Myocyte (in vitro differentiated cells): ENCODE data around the gene SCN9A. TPM values are rescaled to one million over a fixed set of nuclear protein-coding genes. Genes with fewer than 3 reads are reported as not detected.
"Not testable (repeated sequence)": the region's sequence is repeated elsewhere in the genome, so short reads cannot be mapped to it uniquely, and the experiment has no call there.

Source experiments
- DNase-seq: peaks from one replicate; pipeline ENCODE4 v3.0.0-alpha.2; 2012; ENCODE audit warnings: low read depth
- total RNA-seq: library from RNA; depleted of rRNA; stranded (reverse); fragments of >200 nt; gene quantifications from 2 replicates; pipeline ENCODE4 v1.2.3, GENCODE V29; 2014

The SCN9A gene
- total RNA-seq, 1 donor from 2014 or later: 2.9 TPM

GRCh38 chr2:166375195-166375735, 479 bp downstream of the SCN9A start:
- DNase-seq: peak; percentile 14

GRCh38 chr2:166373951-166374350, 1.8 kb downstream of the SCN9A start:
- DNase-seq: peak; percentile 22

DNA sequence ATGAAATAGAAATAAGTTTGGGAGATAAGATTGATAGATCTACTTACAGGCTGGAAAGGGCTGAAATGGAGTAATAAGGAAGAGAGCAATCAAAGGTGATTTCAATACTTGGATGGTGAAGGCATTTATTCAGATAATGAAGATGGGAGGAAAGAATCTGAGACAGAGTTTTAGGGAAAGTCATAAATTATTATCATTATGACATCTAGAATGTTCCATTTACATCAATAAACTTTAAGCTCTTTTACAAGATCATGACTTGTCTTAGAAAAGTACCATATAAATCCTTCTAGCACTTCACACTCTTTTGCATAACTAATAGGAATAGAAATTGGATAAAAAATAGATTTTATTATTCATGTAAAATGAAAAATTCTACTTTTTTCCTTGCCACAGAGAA, 2.2 kb downstream of the SCN9A start:
- DNase-seq: no peak

DNA sequence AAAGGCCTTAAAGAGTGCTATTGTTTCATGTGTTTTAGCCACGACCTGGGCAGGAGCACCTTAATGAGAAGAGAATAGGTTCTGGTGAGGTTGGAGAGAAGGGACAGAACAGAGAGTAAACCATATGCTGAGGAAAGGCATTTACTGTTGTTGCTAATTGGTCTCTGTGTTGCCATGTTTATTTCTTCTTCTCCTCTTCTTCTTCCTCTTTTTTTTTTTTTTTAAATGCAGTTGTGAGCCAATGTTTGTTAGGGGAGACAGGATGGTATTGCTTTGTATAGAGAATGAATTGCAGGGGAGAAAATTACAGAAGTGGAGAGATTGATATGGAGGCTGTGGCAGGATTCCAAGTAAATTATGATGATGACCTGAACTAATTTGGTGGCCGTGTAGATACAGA, 2.6 kb downstream of the SCN9A start:
- DNase-seq: no peak

DNA sequence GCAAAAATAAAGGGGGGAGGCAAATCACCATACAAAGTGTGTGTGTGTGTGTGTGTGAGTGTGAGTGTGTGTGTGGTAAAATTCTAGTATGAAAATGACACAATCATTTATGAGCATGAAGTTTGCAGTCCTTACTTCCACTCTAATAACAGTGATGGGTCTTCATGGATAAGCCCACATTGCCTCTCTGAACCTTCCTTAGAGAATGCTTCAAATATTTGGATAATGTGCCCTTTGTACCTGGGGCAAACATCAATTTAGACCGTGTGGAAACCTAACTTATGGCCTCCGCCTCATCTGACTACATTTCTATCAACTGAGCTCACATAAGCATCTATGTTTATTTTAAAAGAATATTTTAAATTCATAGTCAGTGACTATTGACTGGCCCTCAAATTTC, 3.7 kb downstream of the SCN9A start:
- no peak for DNase-seq

- peak; percentile 23 for DNase-seq
Measured at GRCh38 chr2:166365803-166366420, 9.8 kb downstream of the SCN9A start.

GRCh38 chr2:166365239-166365638, 10.5 kb downstream of the SCN9A start:
- no peak for DNase-seq

GRCh38 chr2:166364476-166365161, 11.1 kb downstream of the SCN9A start:
- DNase-seq: no peak

- peak; percentile 34 for DNase-seq
Measured at GRCh38 chr2:166361351-166362153, 14.2 kb downstream of the SCN9A start.

DNA sequence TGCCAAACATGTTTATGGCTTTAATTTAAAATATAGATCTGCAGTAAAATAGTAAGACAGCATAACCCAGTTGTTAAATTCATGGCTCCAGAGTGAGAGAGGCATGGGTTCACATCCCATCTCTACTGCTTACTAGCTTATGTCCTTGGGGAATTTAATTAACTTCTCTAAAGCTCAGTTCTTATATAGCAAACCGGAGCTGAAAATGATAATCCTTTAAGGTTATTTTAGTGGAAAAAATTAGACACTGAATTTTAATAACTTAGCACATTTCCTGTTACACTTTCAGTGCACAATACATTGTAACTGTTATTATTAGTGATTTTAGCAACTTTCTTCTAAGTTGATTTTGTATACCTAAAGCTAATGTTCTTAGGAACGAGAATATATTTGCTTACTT, 14.8 kb downstream of the SCN9A start:
- no peak for DNase-seq

DNA sequence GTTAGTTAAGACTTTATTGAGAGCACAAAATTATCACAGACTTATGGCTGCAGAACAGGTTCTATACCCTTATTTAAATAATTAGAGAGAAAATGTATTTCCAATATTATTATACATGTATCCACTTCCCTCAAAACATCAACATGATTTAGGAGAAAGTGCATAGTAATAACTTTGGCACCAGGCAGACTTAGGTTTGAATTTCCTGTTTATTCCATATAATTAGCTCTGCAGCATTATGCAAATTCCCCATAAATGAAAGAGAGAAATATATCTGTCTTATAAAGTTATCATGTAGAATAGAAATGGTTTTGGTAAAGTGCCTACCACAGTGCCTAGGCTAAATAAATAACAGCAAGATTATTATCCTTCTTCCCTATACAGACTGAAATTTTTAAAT, 15.3 kb downstream of the SCN9A start:
- DNase-seq: no peak

GRCh38 chr2:166357950-166358321, 17.8 kb downstream of the SCN9A start:
- DNase-seq: not testable (repeated sequence)

DNA sequence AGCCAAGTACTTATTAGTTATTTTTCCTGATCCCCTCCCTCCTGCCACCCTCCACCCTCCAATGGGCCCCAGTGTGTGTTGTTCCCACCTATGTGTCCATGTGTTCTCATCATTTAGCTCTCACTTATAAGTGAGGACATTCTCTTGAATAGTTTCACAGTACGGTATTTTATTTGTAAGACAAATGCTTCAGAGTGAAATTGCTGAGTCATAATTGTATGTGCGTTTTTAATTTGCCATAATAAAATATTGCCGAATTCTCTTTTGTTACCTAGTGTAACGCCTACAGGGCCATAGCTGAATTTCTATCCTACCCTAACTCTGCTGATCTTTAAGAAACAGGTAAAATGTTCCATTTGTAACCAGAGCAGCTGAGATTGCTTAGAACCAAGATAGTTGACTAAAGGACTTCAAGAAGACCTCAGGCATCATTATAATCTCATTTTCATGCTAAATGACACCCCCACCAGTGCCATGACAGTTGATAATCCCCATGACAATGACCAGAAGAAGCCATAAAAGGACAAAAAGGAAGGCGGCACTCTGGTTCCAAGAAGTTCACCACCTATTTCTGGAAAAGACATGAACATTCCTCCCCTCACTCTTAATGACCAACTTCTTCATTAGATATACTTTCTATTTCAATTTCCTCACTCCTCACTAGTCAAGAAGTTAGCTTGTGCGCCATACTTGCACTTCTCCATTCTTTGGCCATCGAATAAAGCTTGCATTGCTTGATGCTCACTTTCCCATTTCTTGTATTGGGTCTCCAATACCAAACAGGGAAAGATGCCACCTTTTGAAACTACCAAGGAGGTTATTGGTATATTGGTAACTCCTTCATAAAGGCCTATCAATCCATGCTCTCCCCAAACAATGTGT, 18.4 kb downstream of the SCN9A start:
- DNase-seq: no peak

DNA sequence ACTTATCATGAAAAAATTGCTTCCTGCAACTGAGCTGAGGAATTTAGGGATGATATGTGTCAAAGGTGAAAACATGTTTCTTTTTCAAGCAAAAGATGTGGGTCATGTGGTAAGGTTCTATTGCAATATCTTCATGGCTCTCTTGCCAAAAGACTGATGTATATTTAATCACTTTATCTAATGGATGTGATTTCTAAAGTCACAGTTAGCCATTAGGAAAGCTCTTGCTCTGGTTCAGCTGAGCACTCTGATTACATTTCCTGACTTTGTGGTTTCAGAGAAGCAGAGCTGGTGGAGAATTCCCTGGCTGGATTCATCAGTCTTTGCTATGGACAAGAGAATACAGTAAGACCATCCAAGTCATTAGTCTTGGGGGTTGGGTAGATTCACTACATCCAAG, 24.4 kb downstream of the SCN9A start:
- peak; percentile 36 for DNase-seq

- DNase-seq: no peak
Measured at GRCh38 chr2:166350525-166350924, 25.2 kb downstream of the SCN9A start.

- peak; percentile 37 for DNase-seq
Measured at GRCh38 chr2:166344286-166345113, 31.2 kb downstream of the SCN9A start.

DNA sequence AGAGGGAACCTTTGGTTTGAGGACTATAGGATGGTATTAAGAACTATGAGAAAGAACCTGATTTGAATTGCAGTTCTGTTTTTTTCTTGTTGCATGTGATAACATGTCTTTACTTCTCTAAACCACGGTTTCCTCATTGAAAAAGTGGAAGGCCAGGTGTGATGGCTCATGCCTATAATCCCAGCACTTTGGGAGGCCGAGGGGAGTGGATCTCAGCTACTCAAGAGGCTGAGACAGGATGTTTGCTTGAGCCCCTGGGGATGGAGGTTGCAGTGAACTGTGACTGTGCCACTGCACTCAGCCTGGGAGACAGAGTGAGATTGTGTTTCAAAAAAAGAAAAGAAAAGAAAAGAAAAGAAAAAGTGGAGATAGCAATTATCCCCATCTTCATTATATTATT, 32.3 kb downstream of the SCN9A start:
- DNase-seq: no peak

GRCh38 chr2:166341426-166341825, 34.3 kb downstream of the SCN9A start:
- DNase-seq: peak; percentile 69

DNA sequence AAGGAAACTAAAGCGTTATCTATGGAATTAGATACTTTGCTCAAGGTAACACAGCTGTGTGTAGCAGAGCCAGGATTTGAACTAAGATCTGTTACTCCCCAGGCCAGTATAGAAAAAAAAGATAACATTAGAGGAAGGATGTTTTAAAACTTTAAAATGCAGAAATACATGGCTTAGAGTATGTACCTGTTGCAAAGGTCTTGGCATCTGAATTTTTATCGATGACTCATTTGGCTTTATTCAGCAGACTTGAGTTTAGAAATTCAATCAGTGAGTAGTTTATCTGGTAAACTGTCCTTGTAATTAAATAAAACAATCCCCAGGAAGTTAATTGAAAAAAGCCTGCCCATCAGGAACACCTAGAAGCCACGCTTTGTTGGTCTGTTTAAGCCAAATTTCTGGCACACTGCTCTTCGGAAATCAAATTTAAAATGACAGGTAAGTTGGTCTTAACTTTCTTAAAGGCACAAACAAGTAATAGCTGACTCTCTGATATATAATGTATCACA, 36.9 kb downstream of the SCN9A start:
- no peak for DNase-seq

DNA sequence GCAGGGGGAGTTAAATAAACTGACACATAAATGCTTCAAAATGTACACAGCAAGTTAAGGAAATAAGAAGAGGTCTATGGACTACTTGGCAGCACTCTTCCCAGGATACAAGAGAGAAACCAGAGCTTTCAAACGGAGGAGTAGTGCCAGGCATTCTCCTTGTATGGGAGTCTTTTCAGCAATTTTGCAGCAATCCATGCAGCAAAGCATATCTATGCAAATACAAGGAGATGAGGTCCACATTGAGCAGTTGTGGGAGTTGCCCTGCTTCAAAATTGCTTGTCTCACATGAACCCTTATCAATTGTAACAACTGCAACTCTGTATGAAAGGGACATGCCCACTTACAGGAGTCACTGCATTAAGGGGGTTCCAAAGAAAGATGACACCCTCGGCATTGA, 37.8 kb downstream of the SCN9A start:
- no peak for DNase-seq
